Measurements from ENCODE around the gene APOM.

The APOM gene

DNA sequence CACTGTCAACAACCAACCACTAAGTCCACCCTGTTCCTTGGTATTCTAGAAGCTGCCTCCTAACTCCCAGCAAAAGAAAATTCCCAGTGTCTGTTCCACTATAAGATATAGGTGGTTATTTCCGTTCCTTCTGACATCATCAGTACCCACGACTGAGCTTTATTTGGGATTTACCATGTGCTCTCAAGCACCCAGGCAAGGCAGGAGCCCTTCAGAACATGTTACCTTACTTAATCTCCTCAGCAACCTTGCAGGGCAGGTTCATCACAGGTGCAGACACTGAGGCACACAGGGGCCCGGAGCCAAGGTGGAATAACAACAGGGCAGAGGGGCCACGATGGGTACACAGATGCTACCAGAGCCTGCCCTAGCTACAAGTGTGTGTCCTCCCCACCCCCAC is 36.7 kb downstream of the APOM start:
- Histone ChIP-seq H3K27ac (no peak overlapping the region), H3K4me3 (no peak overlapping the region)

DNA sequence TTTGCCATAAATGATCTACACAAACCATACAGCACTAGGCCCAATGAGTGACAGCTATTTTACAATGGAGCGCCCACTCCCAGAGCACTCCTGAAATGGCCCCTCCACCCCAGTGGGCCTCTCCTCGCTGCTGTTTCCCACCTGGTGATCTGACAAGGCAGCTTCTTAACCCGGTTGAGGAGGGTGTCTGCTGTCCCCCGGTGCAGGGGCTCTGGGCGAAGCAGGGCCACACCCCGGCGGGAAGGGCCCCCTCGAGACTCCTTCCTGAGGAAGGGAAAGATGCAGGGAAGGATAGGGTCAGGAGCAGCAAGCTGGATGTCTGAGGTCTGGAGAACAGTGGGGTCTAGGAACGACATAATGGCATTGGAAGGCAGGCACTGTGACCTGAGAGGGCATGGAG is 37.2 kb downstream of the APOM start:
- no peak overlapping the region for H3K27ac ChIP-seq
- H3K4me3 ChIP-seq: no peak overlapping the region

DNA sequence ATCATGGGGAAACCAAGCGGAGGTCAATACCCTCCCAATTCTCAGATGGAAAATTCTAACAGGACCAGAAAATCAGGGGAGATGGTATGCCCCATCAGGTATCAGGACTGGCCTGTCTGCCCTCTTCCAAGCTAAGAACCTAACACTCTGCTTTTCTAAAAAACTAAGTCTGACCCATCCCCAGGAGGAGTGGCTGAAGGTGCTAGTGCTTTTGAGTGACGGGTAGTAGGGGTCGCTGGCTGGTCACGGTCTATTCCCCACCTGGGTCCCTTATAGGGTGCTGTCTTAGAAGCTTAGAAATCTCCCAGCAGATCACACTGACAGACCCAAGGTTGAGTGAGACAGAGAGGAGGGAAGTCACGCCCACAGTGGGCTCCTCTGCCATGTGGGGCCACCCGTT is 37.8 kb downstream of the APOM start:
- H3K27ac ChIP-seq: no peak overlapping the region
- H3K4me3 ChIP-seq: no peak overlapping the region

DNA sequence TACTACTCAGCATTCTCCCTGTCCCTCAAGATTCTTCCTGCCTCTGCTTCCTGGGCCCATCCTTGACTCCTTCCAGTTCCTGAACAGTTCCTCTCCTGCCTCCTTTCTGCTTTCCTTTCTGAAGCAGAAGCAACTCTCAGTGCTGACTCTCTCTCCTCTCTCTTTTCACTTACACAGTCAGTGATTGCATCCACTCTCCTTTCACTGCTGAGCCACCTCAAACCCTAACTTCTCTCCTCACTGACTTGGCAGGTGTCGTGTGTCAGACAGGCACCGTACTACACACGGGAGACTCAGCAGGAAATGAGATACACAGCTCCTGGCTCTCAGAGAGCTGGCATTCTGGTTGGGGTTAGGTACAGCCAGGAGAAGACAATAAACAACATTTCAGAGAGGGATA is 41.9 kb downstream of the APOM start:
- Histone ChIP-seq H3K4me3 (no peak overlapping the region), H3K27ac (peak overlapping the region in 2 of 21 experiments; percentile 3 to 16)

DNA sequence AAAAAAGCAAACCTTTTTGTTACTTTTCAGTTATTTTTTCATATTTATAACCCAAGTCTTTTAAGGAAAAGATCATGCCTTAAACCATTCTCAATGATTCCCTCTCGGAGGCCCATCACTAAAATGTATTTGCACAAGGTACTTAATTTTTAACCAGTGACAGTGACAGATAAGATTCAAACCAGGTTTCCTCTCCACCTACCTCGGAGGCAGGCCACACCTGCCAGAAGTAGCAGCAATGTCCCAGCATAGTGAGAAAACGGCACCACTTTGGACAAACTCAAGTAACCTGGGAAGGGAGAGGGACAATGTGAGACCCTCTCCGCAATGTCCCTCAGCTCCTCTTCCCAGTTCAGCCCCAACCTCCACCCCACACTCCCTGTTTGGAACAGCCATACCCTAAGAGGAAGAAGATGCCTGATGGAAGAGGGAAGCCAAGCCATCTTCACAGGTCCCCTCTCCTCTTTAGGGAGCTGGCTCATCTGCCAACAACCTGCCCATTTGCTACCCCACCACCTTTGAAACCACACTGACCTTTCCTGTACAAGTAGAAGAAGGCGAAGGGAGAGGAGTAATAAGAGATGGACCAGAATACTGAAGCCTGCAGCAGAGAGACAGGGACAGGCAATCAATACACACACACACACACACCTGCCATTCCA is 45.2 kb downstream of the APOM start:
- Histone ChIP-seq H3K27ac (peak overlapping the region in 4 of 21 experiments; percentile 2 to 98 (median 39)), H3K4me3 (no peak overlapping the region)

DNA sequence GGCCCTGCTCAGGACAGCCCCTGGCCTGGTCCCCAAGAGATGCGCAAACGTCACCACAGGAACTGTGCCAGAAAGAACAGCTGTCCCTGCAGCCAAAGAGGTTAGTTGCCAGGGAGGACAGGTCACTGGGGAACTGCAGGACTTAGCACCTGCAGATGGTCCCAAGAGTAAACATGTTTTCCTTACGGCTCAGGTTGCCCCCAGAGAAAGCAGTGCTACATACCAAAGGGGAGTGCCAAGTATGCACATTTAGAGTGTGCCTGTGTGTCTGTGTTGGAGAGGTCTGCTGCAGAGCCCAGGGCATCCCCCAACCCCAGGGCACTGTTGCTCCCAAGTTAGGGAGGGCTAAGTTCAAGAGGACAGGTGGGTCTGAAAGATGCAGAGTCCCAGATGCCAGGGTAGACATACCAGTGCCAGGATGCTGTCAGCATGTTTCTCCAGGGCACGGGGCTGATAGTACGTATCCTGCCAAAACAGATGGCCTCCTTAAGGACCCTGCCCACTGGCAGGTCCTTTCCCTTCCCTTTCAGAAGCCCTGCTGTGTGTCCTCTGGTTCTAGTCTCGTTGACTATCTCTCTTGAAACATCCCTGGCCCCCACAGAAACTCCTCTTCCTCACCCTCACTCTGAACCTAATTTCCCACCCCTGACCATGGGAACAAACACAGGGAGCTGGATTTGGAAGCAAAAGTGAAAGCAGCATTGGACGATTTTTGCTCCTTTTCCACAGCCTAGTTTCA is 46.1 kb downstream of the APOM start:
- peak overlapping the region in 20 of 21 experiments; percentile 85 to 99 (median 98) for H3K27ac ChIP-seq

DNA sequence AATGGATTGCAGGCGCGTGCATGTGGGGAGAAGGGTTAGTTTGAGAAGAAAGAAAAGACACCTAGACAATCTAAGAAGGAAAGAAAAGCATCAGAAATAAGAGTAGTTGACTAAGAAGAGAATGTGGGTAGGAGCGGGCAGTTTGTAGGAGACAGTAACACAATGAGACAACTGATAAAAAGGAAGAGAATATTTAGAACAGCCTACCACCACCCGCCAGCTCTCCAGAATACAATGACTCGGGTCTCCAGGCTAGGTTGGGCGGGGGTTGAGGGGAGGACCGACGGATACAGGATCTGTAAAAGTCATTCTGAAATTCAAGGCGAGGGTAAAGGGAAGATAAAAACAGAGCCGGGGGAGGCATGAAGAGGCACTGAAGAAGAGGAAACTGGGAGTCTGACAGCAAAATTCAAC is 46.7 kb downstream of the APOM start:
- Histone ChIP-seq H3K27ac (peak overlapping the region; percentile 43 to 99 (median 97)), H3K4me3 (peak overlapping the region; percentile 58 to 83 (median 74))

More for the DNA sequence above, 46.1 kb downstream of the APOM start:
- peak overlapping the region; percentile 58 to 83 (median 74) for H3K4me3 ChIP-seq

DNA sequence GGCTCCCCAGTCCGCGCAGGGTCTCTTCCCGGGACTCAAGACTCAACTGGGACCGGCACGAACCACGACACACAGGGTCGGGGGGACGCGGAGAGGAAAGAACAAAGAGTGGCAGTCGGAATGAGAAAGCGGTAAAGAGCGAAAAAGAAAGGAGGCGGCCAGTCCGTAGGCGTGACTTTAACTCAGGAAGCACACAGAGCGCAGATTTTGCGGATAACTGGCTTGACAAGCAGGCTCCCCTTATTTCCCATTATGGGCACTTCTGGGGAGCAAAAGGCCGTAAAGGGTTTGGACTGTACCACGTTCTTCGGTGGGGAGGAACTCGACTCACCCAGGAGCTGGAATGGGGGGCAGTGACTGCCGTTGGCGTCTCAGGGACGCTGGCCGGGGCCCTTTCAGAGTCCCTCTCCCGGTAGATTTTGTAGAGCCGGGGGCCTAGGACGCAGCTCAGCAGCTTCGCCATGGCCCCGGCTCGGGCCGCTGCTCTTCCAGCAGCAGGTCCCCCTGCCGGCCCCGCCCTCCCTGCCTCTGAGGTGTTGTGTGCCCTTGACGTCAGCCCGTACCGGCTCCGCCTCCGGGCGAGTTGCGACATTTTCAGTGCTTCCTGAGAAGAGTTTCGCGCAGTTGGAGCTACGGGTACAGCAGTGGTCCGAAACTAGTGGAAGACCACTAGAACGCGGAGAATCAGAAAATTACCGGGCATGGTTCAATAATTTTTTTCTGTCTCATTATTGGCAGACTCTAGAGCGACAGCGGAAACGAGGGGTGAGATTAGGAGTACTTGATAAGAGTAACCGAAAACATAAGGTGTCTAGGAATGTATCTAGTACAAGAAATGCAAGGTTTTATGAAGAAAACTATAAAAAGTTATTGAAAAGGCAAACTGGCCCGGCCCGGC is 47.4 kb downstream of the APOM start, which contains the start of gene ABHD16A:
Gene ABHD16A (minus strand): TSS at position 506 of the 898 bp plus-strand sequence. CDS start 43 bp downstream, at position 463.
- Histone ChIP-seq H3K4me3 (peak within 1 kb of the TSS; percentile 58 to 83 (median 74)), H3K27ac (peak within 1 kb of the TSS; percentile 43 to 99 (median 97))

DNA sequence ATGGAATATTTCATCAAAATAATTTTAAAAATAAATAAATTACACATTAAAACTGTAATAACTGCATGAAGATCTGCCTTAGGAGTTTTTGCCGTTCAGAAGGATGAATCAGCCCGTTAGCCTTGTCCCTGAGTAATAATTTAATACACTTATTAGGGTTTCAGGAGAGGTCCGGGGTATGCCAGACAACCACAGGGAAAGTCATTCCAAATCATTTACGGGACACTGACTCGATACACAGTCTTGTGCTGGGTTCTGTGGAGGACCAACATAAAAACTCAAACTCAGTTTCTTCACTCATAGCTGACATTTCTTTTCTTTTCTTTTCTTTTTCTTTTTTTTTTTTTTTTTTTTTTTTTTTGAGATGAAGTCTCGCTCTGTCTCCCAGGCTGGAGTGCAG is 50.2 kb downstream of the APOM start:
- Histone ChIP-seq H3K4me3 (no peak overlapping the region), H3K27ac (no peak overlapping the region)

DNA sequence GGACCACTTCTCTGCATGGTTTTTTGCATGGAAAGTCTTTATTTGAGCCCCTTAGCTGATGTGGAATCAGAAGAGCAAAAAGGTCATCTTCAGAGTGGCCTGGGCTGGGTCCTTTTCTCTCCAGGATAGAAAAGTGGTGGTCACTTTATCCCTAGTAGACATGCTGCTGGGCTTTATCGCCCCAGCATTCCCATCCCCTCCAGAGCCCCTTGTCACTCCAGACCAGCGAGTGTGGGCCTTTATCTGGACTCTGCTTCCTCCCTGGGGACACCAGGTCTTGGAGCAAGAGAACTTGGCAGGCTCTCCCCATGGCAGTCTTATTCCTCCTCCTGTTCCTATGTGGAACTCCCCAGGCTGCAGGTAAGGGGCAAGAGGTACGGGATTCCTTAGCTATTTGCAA is 50.9 kb downstream of the APOM start, which contains the start of gene LY6G6F:
Gene LY6G6F (plus strand): TSS at position 268 of the 400 bp plus-strand sequence. CDS start 41 bp downstream, at position 309.
- no peak within 1 kb of the TSS for H3K27ac ChIP-seq
- H3K4me3 ChIP-seq: no peak within 1 kb of the TSS

DNA sequence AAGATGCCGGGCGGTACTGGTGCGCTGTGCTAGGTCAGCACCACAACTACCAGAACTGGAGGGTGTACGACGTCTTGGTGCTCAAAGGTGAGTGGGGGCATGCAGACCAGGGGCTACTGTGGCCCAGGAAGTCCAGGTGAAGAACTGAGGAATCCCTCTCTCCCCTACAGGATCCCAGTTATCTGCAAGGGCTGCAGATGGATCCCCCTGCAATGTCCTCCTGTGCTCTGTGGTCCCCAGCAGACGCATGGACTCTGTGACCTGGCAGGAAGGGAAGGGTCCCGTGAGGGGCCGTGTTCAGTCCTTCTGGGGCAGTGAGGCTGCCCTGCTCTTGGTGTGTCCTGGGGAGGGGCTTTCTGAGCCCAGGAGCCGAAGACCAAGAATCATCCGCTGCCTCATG is 52.0 kb downstream of the APOM start:
- H3K27ac ChIP-seq: no peak overlapping the region

More for the DNA sequence above, 52.0 kb downstream of the APOM start:
- no peak overlapping the region for H3K4me3 ChIP-seq

All from skin epidermis (tissue), 12 donors.